ENCODE data around the gene PRDM10.

Gene PRDM10

GRCh38 chr11:129853518-129854231 lies 149.0 kb downstream of the PRDM10 start:
- Histone ChIP-seq H3K27ac (ENCODE audit: low read length) (peak overlapping the region; percentile 29; the same call in 1 of the 2 replicates), H2AFZ (ENCODE audit: low read depth, low read length) (no peak overlapping the region)

GRCh38 chr11:129852125-129852740 lies 150.4 kb downstream of the PRDM10 start:
- H3K27ac ChIP-seq (ENCODE audit: low read length): no peak overlapping the region
- no peaks in the 10 kb centered on the region for H3K27me3 ChIP-seq (ENCODE audit: insufficient read depth, low read length, poor library complexity)
- no peak for TF ChIP-seq EZH2 (IDR thresholded peaks at IDR 0.05; ENCODE audit: borderline replicate concordance, low read depth, low read length, severe bottlenecking)
- TF ChIP-seq CTCF (IDR thresholded peaks at IDR 0.05; ENCODE audit: borderline replicate concordance, extremely low read depth, low read length, poor library complexity, severe bottlenecking): no peak

More at GRCh38 chr11:129853518-129854231, 149.0 kb downstream of the PRDM10 start:
- Histone ChIP-seq H3K9ac (ENCODE audit: low read depth, low read length) (no peak overlapping the region), H3K4me1 (ENCODE audit: insufficient read depth, low read length) (peaks cover 15% of the 10 kb centered on the region), H3K4me3 (ENCODE audit: low read depth in 1 of 2, low read length in 2 of 2) (no peak overlapping the region), H4K20me1 (ENCODE audit: insufficient read depth, low read length) (peaks cover 4% of the 10 kb centered on the region; the same call in 1 of the 2 replicates), H3K36me3 (ENCODE audit: insufficient read depth, low read length) (no peaks in the 10 kb centered on the region), H3K9me3 (ENCODE audit: insufficient read depth, low read length, severe bottlenecking) (no peaks in the 10 kb centered on the region), H3K4me2 (ENCODE audit: insufficient read depth, low read length) (no peak overlapping the region), H3K27me3 (ENCODE audit: insufficient read depth, low read length, poor library complexity) (no peaks in the 10 kb centered on the region), H3K79me2 (ENCODE audit: insufficient read depth, low read length) (no peaks in the 10 kb centered on the region)
- ATAC-seq (ENCODE audit: insufficient read depth, low read depth): peak; percentile 84
- DNase-seq: peak; percentile 64
- no peak for TF ChIP-seq CTCF (IDR thresholded peaks at IDR 0.05; ENCODE audit: borderline replicate concordance, extremely low read depth, low read length, poor library complexity, severe bottlenecking)
- no peak for TF ChIP-seq EZH2 (IDR thresholded peaks at IDR 0.05; ENCODE audit: borderline replicate concordance, low read depth, low read length, severe bottlenecking)

More at GRCh38 chr11:129852125-129852740, 150.4 kb downstream of the PRDM10 start:
- H3K4me1 ChIP-seq (ENCODE audit: insufficient read depth, low read length): peaks cover 15% of the 10 kb centered on the region
- peaks cover 4% of the 10 kb centered on the region; the same call in 1 of the 2 replicates for H4K20me1 ChIP-seq (ENCODE audit: insufficient read depth, low read length)
- H3K9ac ChIP-seq (ENCODE audit: low read depth, low read length): no peak overlapping the region
- no peaks in the 10 kb centered on the region for H3K9me3 ChIP-seq (ENCODE audit: insufficient read depth, low read length, severe bottlenecking)
- H3K4me3 ChIP-seq (ENCODE audit: low read depth in 1 of 2, low read length in 2 of 2): no peak overlapping the region
- H3K4me2 ChIP-seq (ENCODE audit: insufficient read depth, low read length): no peak overlapping the region
- H2AFZ ChIP-seq (ENCODE audit: low read depth, low read length): no peak overlapping the region
- H3K79me2 ChIP-seq (ENCODE audit: insufficient read depth, low read length): no peaks in the 10 kb centered on the region
- no peaks in the 10 kb centered on the region for H3K36me3 ChIP-seq (ENCODE audit: insufficient read depth, low read length)
- DNase-seq (no peak), ATAC-seq (ENCODE audit: insufficient read depth, low read depth) (no peak)
